ENCODE data around the gene CCR9. TPM values are rescaled to one million over a fixed set of nuclear protein-coding genes. Genes with fewer than 3 reads are reported as not detected.

CCR9 gene
- total RNA-seq, 4 donors from 2014 or later: 0.78 TPM; not detected in 3

DNA sequence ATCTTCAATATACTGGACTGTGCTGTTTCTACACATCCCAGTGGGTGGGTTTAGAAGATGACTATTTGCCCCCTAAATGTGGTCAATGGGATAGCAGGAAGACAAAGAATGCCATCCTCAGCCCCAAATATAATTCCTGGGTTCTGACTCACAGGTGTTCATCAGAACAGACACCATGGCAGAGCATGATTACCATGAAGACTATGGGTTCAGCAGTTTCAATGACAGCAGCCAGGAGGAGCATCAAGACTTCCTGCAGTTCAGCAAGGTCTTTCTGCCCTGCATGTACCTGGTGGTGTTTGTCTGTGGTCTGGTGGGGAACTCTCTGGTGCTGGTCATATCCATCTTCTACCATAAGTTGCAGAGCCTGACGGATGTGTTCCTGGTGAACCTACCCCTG, 60.0 kb downstream of the CCR9 start:
- Histone ChIP-seq H3K36me3 (peaks cover 0 to 92% (median 5%) of the 10 kb centered on the region in 3 donors), H3K27me3 (no peaks in the 10 kb centered on the region), H3K4me3 (no peak overlapping the region), H3K9me3 (no peaks in the 10 kb centered on the region), H3K27ac (no peak overlapping the region), H3K4me1 (no peaks in the 10 kb centered on the region)
- no peak for DNase-seq (ENCODE audit: low spot score in 2 of 2)
- TF ChIP-seq POLR2A (IDR thresholded peaks at IDR 0.05) (no peak), CTCF (IDR thresholded peaks at IDR 0.05) (no peak), EP300 (IDR thresholded peaks at IDR 0.05) (no peak)
- WGBS, 2 donors: 100% methylated on average over 1 of the region's 1 CpG

GRCh38 chr3:45946875-45947274, 60.5 kb downstream of the CCR9 start:
- TF ChIP-seq EP300 (IDR thresholded peaks at IDR 0.05) (no peak), POLR2A (IDR thresholded peaks at IDR 0.05) (no peak), CTCF (IDR thresholded peaks at IDR 0.05) (no peak)
- Histone ChIP-seq H3K4me1 (no peaks in the 10 kb centered on the region), H3K27me3 (no peaks in the 10 kb centered on the region), H3K9me3 (no peaks in the 10 kb centered on the region), H3K36me3 (peaks cover 0 to 92% (median 5%) of the 10 kb centered on the region in 3 donors), H3K27ac (no peak overlapping the region), H3K4me3 (no peak overlapping the region)
- no peak for DNase-seq (ENCODE audit: low spot score in 2 of 2)
- WGBS, 2 donors: 97 to 100% methylated on average over 3 of the region's 3 CpGs

DNA sequence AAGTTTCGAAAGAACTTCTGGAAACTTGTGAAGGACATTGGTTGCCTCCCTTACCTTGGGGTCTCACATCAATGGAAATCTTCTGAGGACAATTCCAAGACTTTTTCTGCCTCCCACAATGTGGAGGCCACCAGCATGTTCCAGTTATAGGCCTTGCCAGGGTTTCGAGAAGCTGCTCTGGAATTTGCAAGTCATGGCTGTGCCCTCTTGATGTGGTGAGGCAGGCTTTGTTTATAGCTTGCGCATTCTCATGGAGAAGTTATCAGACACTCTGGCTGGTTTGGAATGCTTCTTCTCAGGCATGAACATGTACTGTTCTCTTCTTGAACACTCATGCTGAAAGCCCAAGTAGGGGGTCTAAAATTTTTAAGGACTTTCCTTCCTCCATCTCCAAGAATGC, 61.0 kb downstream of the CCR9 start:
- Histone ChIP-seq H3K9me3 (no peaks in the 10 kb centered on the region), H3K27ac (no peak overlapping the region), H3K4me1 (no peaks in the 10 kb centered on the region), H3K27me3 (no peaks in the 10 kb centered on the region), H3K36me3 (peaks cover 2 to 92% (median 7%) of the 10 kb centered on the region in 3 donors), H3K4me3 (no peak overlapping the region)
- DNase-seq (ENCODE audit: low spot score in 2 of 2): no peak
- 86 to 100% methylated on average over 3 of the region's 3 CpGs for WGBS, 2 donors
- no peak for TF ChIP-seq EP300 (IDR thresholded peaks at IDR 0.05)

DNA sequence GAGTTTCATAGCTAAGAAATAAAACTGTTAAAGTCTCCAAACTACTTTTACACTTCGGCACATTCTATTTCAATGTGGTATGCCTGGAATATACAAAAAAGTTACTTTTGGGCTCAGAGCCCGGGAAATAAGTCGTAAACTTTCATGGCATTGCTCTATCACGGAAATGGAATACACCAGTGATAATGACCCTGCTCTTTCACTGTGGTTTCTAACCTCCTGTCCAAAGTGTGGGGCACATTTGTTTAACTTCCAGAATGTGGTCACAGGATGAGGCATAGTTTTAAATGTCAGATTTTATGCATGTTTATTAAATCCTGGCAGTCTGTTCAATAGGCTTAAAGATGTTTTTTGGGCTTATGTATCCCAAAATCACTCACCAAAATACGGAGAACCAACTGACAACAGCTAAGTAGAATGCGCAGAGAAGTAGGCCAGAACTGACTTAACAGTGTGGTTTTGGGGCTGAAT, 62.0 kb downstream of the CCR9 start:
- no peak overlapping the region for H3K27ac ChIP-seq
- no peaks in the 10 kb centered on the region for H3K27me3 ChIP-seq
- H3K9me3 ChIP-seq: no peaks in the 10 kb centered on the region
- no peaks in the 10 kb centered on the region for H3K4me1 ChIP-seq
- H3K36me3 ChIP-seq: peaks cover 3 to 92% (median 9%) of the 10 kb centered on the region in 3 donors
- TF ChIP-seq POLR2A (IDR thresholded peaks at IDR 0.05): no peak
- 70 to 89% methylated on average over 6 of the region's 6 CpGs for WGBS, 2 donors
- DNase-seq (ENCODE audit: low spot score in 2 of 2): no peak
- H3K4me3 ChIP-seq: no peak overlapping the region

DNA sequence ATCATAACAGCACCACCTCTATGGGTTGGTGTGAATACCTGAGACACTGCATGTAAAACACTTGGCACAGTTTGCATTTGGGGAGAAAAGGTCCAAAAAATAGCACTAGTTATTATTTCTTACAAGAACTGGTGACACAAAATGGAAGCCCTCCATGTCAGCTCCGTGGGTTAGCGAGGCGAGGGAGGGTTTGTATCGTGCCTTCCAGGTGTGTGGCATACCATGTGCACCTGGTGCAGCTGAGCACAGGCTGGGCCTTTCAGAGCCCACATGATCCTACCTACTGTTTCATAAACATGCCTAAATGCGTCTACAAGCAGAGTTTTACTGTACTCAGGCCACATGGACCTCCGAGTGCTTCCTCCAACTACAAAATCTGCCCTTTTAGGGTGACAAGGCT, 62.5 kb downstream of the CCR9 start:
- H3K27me3 ChIP-seq: no peaks in the 10 kb centered on the region
- no peak for DNase-seq (ENCODE audit: low spot score in 2 of 2)
- H3K4me1 ChIP-seq: no peaks in the 10 kb centered on the region
- no peaks in the 10 kb centered on the region for H3K9me3 ChIP-seq
- no peak for TF ChIP-seq EP300 (IDR thresholded peaks at IDR 0.05)
- no peak for TF ChIP-seq POLR2A (IDR thresholded peaks at IDR 0.05)
- TF ChIP-seq CTCF (IDR thresholded peaks at IDR 0.05): no peak
- WGBS, 2 donors: 96 to 97% methylated on average over 6 of the region's 6 CpGs
- no peak overlapping the region for H3K27ac ChIP-seq
- no peak overlapping the region for H3K4me3 ChIP-seq
- peaks cover 3 to 94% (median 13%) of the 10 kb centered on the region in 3 donors for H3K36me3 ChIP-seq

- TF ChIP-seq CTCF (IDR thresholded peaks at IDR 0.05) (no peak), POLR2A (IDR thresholded peaks at IDR 0.05) (no peak), EP300 (IDR thresholded peaks at IDR 0.05) (no peak)
- Histone ChIP-seq H3K4me1 (no peaks in the 10 kb centered on the region), H3K27me3 (no peaks in the 10 kb centered on the region), H3K36me3 (peaks cover 4 to 99% (median 17%) of the 10 kb centered on the region in 3 donors), H3K27ac (no peak overlapping the region), H3K4me3 (no peak overlapping the region), H3K9me3 (no peaks in the 10 kb centered on the region)
- WGBS, 2 donors: 92 to 98% methylated on average over 4 of the region's 4 CpGs
- DNase-seq (ENCODE audit: low spot score in 2 of 2): no peak
Observed at GRCh38 chr3:45949432-45949831, 63.1 kb downstream of the CCR9 start.
